Stimulated activated CD8-positive, alpha-beta memory T cell treated with anti-CD3 and anti-CD28 coated beads, Interleukin-12 subunit alpha, Interleukin-12 subunit beta, amount 100 ng/mL, for 1 hour (primary cell): ENCODE measurements around the gene DNMT3A.
A peak's percentile ranks its signal among the peaks of the same experiment; 100 is the strongest.
"Not testable (repeated sequence)": the region's sequence is repeated elsewhere in the genome, so short reads cannot be mapped to it uniquely, and the experiment has no call there.

Experiments
- DNase-seq: peaks from one replicate; pipeline ENCODE4 v3.0.0-alpha.2; 2020; ENCODE audit warnings: low read depth

Gene DNMT3A

GRCh38 chr2:25234738-25235137 is 107.0 kb downstream of the DNMT3A start:
- no peak for DNase-seq

DNA sequence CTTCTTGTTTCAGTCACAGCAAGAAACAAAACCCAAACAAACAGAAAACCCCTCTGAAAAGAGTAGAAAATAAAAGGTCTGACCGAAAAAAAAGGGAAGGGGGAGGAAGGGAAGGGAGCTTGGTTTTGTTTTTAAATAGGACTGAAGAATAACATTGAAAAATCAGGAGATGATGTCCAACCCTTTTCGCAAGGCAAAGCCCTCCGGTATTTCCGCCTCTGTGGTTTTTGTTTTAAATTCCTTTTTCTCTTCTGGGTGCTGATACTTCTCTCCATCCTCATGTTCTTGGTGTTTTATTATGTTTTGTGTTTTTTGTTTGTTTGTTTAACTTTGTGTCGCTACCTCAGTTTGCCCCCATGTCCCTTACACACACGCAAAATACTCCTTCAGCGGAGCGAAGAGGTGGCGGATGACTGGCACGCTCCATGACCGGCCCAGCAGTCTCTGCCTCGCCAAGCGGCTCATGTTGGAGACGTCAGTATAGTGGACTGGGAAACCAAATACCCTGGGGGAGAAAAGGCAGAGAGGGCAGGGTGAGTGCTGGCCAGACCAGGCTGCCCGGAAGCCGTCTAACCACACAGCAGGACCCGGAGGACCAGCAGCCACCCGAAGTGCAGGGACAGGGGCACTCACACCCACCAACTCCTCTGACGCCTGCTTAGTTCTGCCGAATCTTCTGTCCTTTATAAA is 107.7 kb downstream of the DNMT3A start:
- no peak for DNase-seq

GRCh38 chr2:25232248-25232825 is 109.4 kb downstream of the DNMT3A start:
- no peak for DNase-seq

- DNase-seq, result no peak
Measured at GRCh38 chr2:25230948-25231311, 110.8 kb downstream of the DNMT3A start.

DNA sequence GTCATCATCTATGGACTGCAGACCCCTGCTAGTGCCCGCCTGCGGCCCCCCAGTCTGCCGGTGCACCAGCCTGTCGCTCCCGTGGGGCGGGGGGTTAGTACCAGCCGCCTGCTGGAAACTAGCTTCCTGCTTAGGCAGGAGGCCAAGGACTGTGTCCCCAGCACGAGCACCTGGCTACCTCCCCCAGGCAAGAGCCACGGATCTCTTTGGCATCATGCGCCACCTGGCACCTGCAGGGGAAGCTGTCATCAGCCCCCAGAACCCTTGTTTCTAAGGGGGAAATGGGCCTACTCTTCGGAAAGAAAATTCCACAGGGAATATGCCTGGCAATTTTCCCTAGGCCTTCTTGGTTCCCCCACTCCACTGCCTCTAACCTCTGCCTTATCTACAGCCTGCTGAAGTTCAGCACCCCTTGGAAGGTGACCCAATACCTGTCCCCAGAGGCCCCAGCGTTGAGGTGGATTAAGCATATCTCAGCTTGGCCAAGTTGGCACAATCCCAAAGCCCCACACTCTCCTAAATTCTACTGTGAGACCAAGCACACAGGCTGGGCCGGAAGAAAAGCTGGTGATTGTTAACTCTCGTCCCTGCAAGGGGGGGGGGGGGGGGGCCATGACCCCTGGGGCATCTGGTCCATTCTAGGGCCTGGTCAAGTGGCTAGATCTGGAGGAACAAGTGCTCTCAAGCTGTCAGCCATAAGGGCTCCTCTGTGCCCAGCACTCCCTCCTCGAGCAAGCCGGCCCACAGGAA is 111.4 kb downstream of the DNMT3A start:
- no peak for DNase-seq

GRCh38 chr2:25229279-25230197 is 112.2 kb downstream of the DNMT3A start:
- no peak for DNase-seq

- DNase-seq, result no peak
Measured at GRCh38 chr2:25228848-25229278, 112.9 kb downstream of the DNMT3A start.

DNA sequence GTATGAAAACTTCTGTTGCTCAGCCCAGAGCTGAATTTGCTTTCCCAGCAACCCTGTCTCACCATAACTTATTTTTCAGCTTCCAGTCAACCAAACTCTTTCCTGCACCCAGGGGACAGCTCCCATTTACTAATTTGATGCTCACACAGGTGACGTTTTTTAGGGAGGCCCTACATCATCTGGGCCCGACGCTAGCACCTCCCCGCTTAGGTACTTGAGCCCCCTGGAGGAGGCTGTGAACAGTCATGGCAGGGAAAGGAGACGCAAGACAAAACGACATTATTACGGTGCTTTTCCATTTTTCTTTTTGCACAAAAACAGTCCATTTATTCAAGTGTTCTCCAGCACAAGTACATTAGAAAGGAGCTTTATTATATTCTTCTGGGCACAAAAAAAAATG is 114.1 kb downstream of the DNMT3A start:
- no peak for DNase-seq

DNA sequence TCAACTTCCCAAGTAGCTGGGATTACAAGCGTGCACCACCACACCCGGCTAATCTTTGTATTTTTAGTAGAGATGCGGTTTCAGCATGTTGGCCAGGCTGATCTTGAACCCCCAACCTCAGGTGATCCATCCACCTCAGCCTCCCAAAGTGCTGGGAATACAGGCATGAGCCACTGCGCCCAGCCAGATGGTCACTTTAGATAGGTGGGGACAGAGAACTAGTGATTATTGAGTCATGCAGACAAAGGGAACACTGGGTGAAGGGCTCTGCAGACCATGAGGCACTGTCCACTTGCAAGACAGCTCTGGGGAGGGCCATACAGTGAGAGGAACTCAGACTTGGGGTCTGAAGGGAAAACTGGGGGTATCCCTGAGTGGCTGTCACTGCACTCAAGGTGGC is 114.9 kb downstream of the DNMT3A start:
- DNase-seq, result no peak

DNA sequence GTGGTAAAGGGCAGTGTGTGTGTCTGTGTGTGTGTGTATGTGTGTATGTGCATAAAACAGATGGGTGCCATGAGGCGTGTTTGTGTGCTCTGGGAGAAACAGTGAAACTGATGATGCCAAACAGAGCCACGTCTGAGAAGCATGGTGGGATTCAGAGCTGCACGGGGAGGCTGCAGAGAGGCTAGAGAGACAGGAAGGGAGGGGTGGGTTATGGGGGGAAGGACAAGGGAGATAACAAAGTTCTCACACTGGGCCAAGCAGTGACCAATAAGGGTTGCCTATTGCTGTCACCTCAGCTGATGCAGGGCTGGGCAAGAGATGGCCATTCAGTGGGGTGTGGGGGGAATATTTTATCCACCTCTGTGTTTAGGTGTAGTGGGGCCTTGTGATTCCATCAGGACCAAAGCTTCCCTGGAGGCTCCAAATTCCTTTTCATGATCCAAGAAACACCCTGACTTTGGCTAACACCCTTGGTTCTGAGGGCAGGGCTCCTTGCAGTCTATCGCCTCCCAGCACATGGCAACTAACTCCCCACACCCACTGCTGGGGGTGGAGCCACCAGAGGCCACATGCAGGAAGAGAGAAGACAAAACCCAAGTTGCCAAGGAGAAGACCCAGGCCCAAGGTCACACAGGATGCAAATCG is 119.1 kb downstream of the DNMT3A start:
- no peak for DNase-seq

GRCh38 chr2:25221579-25221978 is 120.1 kb downstream of the DNMT3A start:
- no peak for DNase-seq

DNA sequence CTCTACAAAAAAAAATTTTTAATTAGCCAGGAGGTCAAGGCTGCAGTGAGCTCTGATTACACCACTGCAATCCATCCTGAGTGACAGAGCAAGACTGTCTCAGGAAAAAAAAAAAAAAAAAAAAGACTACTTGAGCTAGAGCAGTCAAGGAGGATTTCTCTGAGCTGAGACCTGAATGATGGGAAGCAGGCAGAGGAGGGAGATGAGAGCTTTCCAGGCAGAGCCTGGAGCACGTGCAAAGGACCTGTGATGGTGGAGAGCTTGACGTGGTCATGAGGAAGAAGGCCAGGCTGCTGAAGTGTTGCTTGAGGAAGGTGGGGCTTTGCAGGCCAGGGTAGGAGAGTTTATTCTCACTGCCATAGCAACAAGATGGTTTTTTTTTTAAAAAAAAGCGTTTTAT is 121.4 kb downstream of the DNMT3A start:
- no peak for DNase-seq

- DNase-seq, result no peak
Measured at GRCh38 chr2:25219621-25220020, 122.1 kb downstream of the DNMT3A start.

- DNase-seq, result no peak
Measured at GRCh38 chr2:25218100-25218499, 123.6 kb downstream of the DNMT3A start.

DNA sequence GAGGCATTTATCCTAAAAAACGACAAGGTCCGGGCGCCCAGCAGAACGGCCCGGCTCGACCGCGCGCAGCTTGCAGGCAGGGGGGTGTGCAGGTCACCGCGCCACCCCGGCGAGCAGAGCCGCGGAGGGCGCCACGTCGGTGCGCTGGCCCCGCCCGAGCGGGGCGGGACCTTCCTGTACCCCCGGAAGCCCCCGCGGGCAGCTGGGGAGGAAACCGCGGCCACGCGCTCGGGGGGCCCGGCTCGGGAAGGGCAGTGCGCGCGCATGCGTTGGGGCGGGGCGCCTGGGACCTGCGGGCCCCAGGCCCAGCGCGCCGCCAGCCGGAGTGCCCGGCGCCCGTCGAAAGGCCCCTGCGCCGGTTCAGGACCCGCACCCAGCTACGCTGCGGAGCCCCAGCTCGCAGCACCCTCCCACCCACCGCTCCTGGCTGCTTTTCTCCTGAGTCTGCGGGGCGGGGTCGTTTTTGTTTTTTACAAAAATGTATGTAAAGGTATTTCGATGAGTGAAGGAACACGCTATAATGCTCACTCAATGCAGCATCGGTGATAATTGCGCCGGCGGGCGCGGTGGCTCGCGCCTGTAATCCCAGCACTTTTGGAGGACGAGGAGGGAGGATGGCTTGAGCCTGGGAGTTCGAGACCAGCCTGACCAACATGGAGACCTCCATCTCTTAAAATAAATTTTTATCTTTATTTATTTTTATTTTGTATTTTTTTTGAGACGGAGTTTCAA is 125.6 kb downstream of the DNMT3A start:
- peak; percentile 75 for DNase-seq

DNA sequence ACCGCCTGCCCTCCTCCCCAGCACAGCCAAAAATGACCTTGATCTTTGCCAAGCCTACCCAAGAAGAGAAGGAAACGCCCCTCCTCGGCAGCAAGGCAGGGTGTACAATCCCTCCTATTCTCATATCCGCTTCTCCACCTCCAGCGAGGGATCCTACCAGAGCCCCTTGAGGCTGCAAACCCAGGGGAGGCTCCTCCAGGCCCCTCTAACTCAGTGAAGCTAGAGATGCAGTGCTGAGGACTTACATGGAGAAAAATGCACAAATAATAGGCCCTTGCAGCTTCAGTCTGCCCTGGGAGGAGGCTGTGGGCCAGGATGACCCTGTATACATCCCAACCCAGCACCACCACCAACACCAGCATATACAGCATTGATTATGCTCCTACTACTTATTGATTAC is 126.5 kb downstream of the DNMT3A start:
- no peak for DNase-seq

DNA sequence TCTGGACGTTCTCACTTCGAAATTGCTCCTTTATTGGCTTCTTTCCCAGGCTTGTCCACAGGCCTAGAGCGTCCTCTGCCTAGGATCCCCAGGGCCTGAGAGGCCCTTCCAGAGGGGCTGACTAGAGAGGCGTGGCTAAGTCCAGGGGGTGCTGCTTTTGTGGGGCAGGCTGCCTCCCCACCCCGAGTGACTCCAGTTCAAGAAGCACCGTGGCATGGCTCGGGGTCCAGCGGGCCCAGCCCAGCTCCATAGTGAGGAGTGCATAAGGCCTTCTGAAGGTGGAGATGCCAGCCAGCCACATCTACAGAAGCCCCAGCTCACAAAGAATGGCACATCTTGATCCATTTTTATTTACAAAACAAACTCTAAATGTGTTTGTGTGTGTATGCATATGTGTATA is 128.5 kb downstream of the DNMT3A start:
- DNase-seq, result no peak

GRCh38 chr2:25210923-25211322 is 130.8 kb downstream of the DNMT3A start:
- not testable (repeated sequence) for DNase-seq

- DNase-seq, result no peak
Measured at GRCh38 chr2:25207078-25207545, 134.6 kb downstream of the DNMT3A start.

- DNase-seq, result no peak
Measured at GRCh38 chr2:25204190-25204838, 137.4 kb downstream of the DNMT3A start.
